Testis (tissue), 3 donors: ENCODE results near the gene OPA1. TPM values are rescaled to one million over a fixed set of nuclear protein-coding genes. Genes with fewer than 3 reads are reported as not detected.
"Not testable (repeated sequence)": the region's sequence is repeated elsewhere in the genome, so short reads cannot be mapped to it uniquely, and the experiment has no call there.

ENCODE experiments used
- DNase-seq: peaks from one replicate; pipeline ENCODE4 v3.0.0-alpha.2; 2019
- H3K27ac ChIP-seq, 2 donors: fragments of 200-600 bp; sonication (generic); one replicate each; pipeline ENCODE4 v1.5.1; 2019
- H3K27me3 ChIP-seq: fragments of 200-600 bp; sonication (generic); one replicate; pipeline ENCODE4 v1.5.1; 2019
- H3K36me3 ChIP-seq: fragments of 200-600 bp; sonication (generic); one replicate; pipeline ENCODE4 v1.5.1; 2017; ENCODE audit warnings: low read depth; ENCODE audit errors: missing control alignments
- H3K4me1 ChIP-seq: fragments of 200-600 bp; sonication (generic); one replicate; pipeline ENCODE4 v1.5.1; 2019
- H3K4me3 ChIP-seq, 2 donors: fragments of 200-600 bp; sonication (generic); one replicate each; pipeline ENCODE4 v1.5.1; 2017 to 2019
- H3K9me3 ChIP-seq: fragments of 200-600 bp; sonication (generic); one replicate; pipeline ENCODE4 v1.5.1; 2017
- CTCF ChIP-seq, 3 experiments: fragments of 450-650 bp in 2 of 3; fragments of 200-600 bp in 1 of 3; sonication (generic) in 1 of 3; IDR thresholded peaks; one replicate each; pipeline ENCODE4 v1.5.1; 2016 to 2019; ENCODE audit warnings: antibody characterized with exemption in 3 of 3, mild to moderate bottlenecking in 2 of 3, moderate library complexity in 1 of 3
- POLR2A ChIP-seq: fragments of 450-650 bp; IDR thresholded peaks from one replicate; pipeline ENCODE4 v1.6.1; 2017; ENCODE audit warnings: antibody characterized with exemption, mild to moderate bottlenecking, moderate library complexity
- WGBS, 2 donors: methylation state at CpG; one replicate each; pipeline ENCODE4 v1.1.5; 2018; 5-methylcytosine and 5-hydroxymethylcytosine counted together
- intact Hi-C: fragments of 100-400 bp; cut with DNase I; formaldehyde crosslinking; loops from one replicate; pipeline ENCODE4 v1.15.1; 2023; ENCODE audit warnings: low total_unique reads
- polyA plus RNA-seq: library from polyadenylated mRNA; stranded (reverse); fragments of 350-450 nt; fragmentation: Illumina TruSeq; extraction: RNeasy Lipid Tissue Mini Kit (QIAGEN cat#74804); gene quantifications from one replicate; pipeline ENCODE4 v1.2.3, GENCODE V29; 2014; ENCODE audit warnings: low read depth, low replicate concordance; ENCODE audit not compliant: insufficient read depth
- total RNA-seq, 2 donors: library from RNA; depleted of rRNA; stranded (reverse); fragments of >200 nt; gene quantifications; one replicate each; pipeline ENCODE4 v1.2.3, GENCODE V29; 2016

Gene OPA1
- total and polyA plus RNA-seq, 3 donors from 2014 or later = 21.0 to 39.8 (median 35.1) TPM

GRCh38 chr3:193598202-193598601, 5.2 kb downstream of the OPA1 start:
- H3K27me3 ChIP-seq = no peaks in the 10 kb centered on the region
- no peaks in the 10 kb centered on the region for H3K36me3 ChIP-seq
- WGBS, 2 donors = 90 to 96% methylated on average over 2 of the region's 2 CpGs
- intact Hi-C loops = no loop called here
- TF ChIP-seq POLR2A (no peak), CTCF (IDR thresholded peaks at IDR 0.05) (no peak)
- no peak for DNase-seq
- H3K9me3 ChIP-seq = no peaks in the 10 kb centered on the region
- H3K4me3 ChIP-seq = no peak overlapping the region
- no peak overlapping the region for H3K27ac ChIP-seq
- peaks cover 7% of the 10 kb centered on the region for H3K4me1 ChIP-seq

GRCh38 chr3:193599393-193599792, 6.4 kb downstream of the OPA1 start:
- WGBS, 2 donors = 100% methylated on average over 1 of the region's 1 CpG
- H3K27me3 ChIP-seq = no peaks in the 10 kb centered on the region
- DNase-seq = no peak

GRCh38 chr3:193605876-193606275, 12.9 kb downstream of the OPA1 start:
- TF ChIP-seq POLR2A = no peak
- TF ChIP-seq CTCF (IDR thresholded peaks at IDR 0.05) = peak in 2 of 3 experiments; percentile 12 to 73
- Histone ChIP-seq H3K36me3 (no peaks in the 10 kb centered on the region), H3K4me3 (no peak overlapping the region), H3K9me3 (no peaks in the 10 kb centered on the region), H3K27me3 (no peaks in the 10 kb centered on the region), H3K4me1 (no peaks in the 10 kb centered on the region), H3K27ac (no peak overlapping the region)
- DNase-seq = peak; percentile 77
- WGBS, 2 donors = 73 to 75% methylated on average over 2 of the region's 2 CpGs
- intact Hi-C loops = no loop called here

More at GRCh38 chr3:193599393-193599792, 6.4 kb downstream of the OPA1 start:
- TF ChIP-seq POLR2A = no peak
- TF ChIP-seq CTCF (IDR thresholded peaks at IDR 0.05) = no peak
- no peaks in the 10 kb centered on the region for H3K9me3 ChIP-seq
- no peak overlapping the region for H3K4me3 ChIP-seq
- H3K36me3 ChIP-seq = no peaks in the 10 kb centered on the region
- intact Hi-C loops = no loop called here
- H3K4me1 ChIP-seq = peaks cover 2% of the 10 kb centered on the region
- no peak overlapping the region for H3K27ac ChIP-seq

- H3K4me3 ChIP-seq, H3K27me3 ChIP-seq, H3K36me3 ChIP-seq, DNase-seq, H3K27ac ChIP-seq, H3K9me3 ChIP-seq, intact Hi-C loops, H3K4me1 ChIP-seq: not testable (repeated sequence)
Observed at GRCh38 chr3:193606892-193607291, 13.9 kb downstream of the OPA1 start.

- WGBS, 2 donors = 96 to 100% methylated on average over 7 to 11 of the region's 11 CpGs
- intact Hi-C loops, H3K27me3 ChIP-seq, DNase-seq, H3K4me1 ChIP-seq, H3K9me3 ChIP-seq, H3K4me3 ChIP-seq, H3K36me3 ChIP-seq, H3K27ac ChIP-seq: not testable (repeated sequence)
Observed at GRCh38 chr3:193610516-193610915, 17.5 kb downstream of the OPA1 start.

- WGBS, 2 donors = 83 to 86% methylated on average over 2 of the region's 2 CpGs
- H3K4me3 ChIP-seq = no peak overlapping the region
Observed at GRCh38 chr3:193614430-193614829, 21.4 kb downstream of the OPA1 start.

More at GRCh38 chr3:193614430-193614829, 21.4 kb downstream of the OPA1 start:
- Histone ChIP-seq H3K27me3 (no peaks in the 10 kb centered on the region), H3K36me3 (no peaks in the 10 kb centered on the region), H3K9me3 (no peaks in the 10 kb centered on the region), H3K4me1 (no peaks in the 10 kb centered on the region), H3K27ac (no peak overlapping the region)
- no peak for TF ChIP-seq POLR2A
- no peak for TF ChIP-seq CTCF (IDR thresholded peaks at IDR 0.05)
- no peak for DNase-seq
- intact Hi-C loops = no loop called here
